ENCODE measurements around the gene NOL9.

Gene NOL9

DNA sequence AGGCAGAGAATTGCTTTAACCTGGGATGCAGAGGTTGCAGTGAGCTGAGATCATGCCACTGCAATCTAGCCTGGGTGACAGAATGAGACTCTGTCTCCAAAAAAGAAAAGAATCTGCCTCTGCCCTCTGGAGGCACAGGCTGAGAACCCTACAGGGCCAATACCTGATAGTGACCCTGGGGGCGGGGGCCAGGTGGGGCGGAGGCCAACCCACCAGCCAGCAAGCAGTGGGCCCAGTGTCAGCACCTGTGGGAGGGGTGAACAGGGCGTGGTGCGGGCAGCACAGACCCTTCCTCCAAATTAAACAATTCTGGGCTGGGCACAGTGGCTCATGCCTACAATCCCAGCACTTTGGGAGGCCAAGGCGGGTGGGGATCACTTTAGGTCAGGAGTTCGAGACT is 43.8 kb downstream of the NOL9 start:
- TF ChIP-seq, protein P1, sequence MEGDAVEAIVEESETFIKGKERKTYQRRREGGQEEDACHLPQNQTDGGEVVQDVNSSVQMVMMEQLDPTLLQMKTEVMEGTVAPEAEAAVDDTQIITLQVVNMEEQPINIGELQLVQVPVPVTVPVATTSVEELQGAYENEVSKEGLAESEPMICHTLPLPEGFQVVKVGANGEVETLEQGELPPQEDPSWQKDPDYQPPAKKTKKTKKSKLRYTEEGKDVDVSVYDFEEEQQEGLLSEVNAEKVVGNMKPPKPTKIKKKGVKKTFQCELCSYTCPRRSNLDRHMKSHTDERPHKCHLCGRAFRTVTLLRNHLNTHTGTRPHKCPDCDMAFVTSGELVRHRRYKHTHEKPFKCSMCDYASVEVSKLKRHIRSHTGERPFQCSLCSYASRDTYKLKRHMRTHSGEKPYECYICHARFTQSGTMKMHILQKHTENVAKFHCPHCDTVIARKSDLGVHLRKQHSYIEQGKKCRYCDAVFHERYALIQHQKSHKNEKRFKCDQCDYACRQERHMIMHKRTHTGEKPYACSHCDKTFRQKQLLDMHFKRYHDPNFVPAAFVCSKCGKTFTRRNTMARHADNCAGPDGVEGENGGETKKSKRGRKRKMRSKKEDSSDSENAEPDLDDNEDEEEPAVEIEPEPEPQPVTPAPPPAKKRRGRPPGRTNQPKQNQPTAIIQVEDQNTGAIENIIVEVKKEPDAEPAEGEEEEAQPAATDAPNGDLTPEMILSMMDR (IDR thresholded peaks at IDR 0.05; ENCODE audit: borderline replicate concordance, insufficient read depth, low read depth, low read length) = no peak
- no peak overlapping the region for H3K4me3 ChIP-seq (ENCODE audit: low read depth, low read length)

DNA sequence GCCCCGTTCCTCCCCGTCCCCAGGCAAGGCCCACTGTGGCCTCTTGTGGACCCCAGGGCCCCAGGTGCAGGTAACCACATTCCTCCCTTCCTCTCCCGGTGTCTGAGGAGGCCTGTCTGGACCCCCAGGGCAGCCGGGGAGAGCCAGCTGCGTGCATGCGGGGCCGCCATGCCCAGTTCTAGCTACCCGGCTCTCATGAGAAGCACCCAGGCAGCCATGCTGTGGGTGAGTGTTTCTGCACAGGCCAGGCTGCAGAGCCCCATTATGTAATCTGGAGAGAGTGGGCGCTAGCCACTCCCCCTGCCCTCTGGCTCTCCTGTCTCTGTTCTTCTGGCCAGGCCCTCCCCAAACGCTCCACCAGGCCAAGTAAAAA is 44.4 kb downstream of the NOL9 start:
- TF ChIP-seq, protein P1 (IDR thresholded peaks at IDR 0.05; ENCODE audit: borderline replicate concordance, insufficient read depth, low read depth, low read length) = no peak
- no peak overlapping the region for H3K4me3 ChIP-seq (ENCODE audit: low read depth, low read length)

DNA sequence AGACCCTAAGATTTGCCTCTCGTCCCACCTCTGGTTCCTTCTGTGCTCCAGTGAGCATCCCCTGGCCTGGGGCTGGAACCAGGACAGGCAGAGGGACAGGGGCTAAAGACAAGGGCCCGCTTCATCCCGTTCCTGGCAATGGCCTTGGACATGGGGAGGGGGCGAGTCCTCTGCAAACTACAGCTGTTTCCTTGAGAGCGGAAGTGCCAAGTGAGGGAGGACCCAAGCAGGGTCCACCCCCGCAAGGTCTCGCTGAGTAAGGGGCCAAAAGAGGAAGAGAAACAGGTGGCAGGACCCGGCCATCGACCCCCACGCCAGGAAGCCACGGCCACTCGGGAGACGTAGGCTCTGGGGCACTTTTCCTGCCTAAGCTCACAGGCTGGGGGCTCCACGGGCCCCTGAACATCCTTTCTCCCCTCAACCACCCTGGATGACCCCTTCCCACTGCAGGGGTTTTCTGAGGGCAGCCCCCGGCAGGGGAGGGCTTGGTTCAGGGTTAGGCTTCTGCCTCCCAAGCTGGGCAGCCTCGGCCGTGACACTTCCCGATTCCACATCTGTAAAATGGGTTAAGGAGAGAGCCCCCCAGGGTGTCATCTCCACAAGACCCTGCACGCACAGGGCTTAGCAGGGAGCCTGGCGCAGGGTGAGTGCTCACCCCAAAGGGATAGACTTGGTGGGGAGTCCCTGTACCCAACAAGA is 44.9 kb downstream of the NOL9 start:
- no peak overlapping the region for H3K4me3 ChIP-seq (ENCODE audit: low read depth, low read length)
- TF ChIP-seq, protein P1 (IDR thresholded peaks at IDR 0.05; ENCODE audit: borderline replicate concordance, insufficient read depth, low read depth, low read length) = no peak

DNA sequence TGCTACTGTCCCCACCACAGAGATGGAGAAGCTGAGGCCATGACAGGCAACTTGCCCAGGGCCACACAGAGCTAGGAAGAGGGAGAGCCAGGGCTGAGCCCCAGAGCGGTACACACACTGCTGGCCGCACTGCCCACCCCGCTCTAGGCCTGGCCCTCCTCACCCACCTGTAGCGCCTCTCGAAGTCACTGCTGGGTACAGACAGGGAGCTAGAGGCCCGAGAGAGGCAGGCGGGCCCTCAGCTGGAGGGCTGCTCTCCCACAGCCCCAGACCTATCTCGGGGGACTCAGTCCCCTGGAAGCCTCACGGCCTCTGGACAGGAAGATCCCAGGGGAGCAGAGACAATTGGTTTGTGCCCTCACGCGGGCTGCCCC is 45.5 kb downstream of the NOL9 start:
- no peak overlapping the region for H3K4me3 ChIP-seq (ENCODE audit: low read depth, low read length)
- TF ChIP-seq, protein P1 (IDR thresholded peaks at IDR 0.05; ENCODE audit: borderline replicate concordance, insufficient read depth, low read depth, low read length) = no peak

DNA sequence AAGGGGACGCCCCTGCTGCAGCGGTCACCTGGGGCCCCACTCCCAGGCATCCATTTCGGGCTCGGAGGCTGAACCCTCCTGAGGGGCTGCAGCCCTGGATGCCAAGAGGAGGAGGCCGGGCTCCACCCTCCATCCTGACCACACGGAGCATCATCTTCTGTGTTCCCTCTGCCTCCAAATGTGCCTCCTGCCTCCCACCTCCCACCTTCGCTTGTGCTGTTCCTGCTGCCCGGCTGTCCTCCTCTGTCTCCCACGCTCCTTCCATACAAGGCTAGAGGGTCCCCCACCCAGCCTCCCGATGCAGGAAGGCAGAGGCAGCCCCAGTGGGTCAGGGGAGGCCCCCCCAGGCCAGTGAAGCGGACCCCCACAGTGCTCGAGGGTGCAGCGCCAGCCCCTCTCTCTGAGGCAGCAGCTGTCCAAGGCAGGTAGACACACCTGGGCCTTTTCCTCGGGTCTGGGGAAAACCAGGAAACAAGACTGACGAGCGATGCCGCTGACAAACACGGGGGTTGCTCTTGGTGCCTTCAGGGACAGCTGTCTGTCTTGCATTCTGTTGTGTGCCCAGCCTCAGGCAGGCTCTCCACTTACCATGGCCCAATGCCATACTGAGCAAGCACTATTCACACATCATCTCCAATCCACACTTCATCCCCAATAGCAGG is 46.0 kb downstream of the NOL9 start:
- no peak overlapping the region for H3K4me3 ChIP-seq (ENCODE audit: low read depth, low read length)
- TF ChIP-seq, protein P1 (IDR thresholded peaks at IDR 0.05; ENCODE audit: borderline replicate concordance, insufficient read depth, low read depth, low read length) = no peak

DNA sequence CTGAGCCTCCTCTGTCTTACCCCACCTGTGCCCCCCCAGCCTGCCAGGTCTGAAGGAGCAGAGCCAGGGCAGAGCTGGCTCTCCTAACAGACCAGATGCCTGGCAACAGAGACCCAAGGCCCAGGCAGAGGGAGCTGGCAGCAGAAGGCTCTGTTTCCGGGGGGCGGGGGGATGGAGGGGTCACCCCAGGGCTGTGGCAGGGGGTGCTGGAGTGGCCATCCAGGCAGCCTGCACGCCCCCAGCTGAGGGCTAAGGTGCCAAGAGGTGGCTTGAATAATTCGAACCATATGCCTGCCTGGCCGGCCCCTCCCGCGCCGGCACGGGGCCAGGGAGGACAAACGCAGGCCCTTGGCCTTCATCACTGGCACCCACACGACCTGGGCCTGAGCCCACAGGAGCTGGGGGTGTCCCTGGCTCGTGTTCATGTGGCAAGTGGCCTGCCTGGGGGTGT is 46.8 kb downstream of the NOL9 start:
- no peak overlapping the region for H3K4me3 ChIP-seq (ENCODE audit: low read depth, low read length)
- TF ChIP-seq, protein P1 (IDR thresholded peaks at IDR 0.05; ENCODE audit: borderline replicate concordance, insufficient read depth, low read depth, low read length) = no peak

DNA sequence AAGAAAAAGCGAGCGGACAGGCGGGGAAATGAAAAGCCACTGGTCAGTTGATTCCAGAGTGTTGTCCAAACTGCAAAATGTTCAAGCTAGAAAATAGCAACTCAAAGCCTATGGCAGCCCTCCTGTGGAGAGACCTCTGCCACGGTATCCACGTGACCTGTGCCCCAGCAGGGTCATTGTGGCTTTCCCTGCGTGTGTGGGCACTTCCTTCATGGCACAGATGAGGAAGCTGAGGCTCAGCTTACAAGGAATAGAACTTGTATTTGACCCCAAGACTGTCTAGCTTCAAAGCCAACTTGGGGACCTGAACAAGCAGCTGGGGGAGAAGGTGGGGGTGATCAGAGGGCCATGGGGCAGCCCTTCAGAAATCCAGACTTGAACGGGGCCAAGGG is 47.3 kb downstream of the NOL9 start:
- no peak overlapping the region for H3K4me3 ChIP-seq (ENCODE audit: low read depth, low read length)
- TF ChIP-seq, protein P1 (IDR thresholded peaks at IDR 0.05; ENCODE audit: borderline replicate concordance, insufficient read depth, low read depth, low read length) = no peak

Measured in GM12875 (cell line).